Measurements from ENCODE around the gene PHKA1. TPM values are rescaled to one million over a fixed set of nuclear protein-coding genes. Genes with fewer than 3 reads are reported as not detected.

Gene PHKA1
- total and polyA plus RNA-seq, 2 donors from 2014 or later: 2.6 to 3.4 TPM

- DNase-seq: no peak
- no peak for TF ChIP-seq CTCF (IDR thresholded peaks at IDR 0.05; ENCODE audit: borderline replicate concordance, extremely low read depth, insufficient read depth)
- H3K27ac ChIP-seq (ENCODE audit: low read depth in 2 of 2, low read length in 2 of 2): no peak overlapping the region
- H3K4me3 ChIP-seq (ENCODE audit: low read length in 3 of 3): peak overlapping the region in 2 of 3 donors; percentile 51 to 76
- no peaks in the 10 kb centered on the region for H3K9me3 ChIP-seq (ENCODE audit: control insufficient read depth in 2 of 3, insufficient read depth in 1 of 3, low read length in 3 of 3)
- FAIRE-seq: no peak
- H3K36me3 ChIP-seq (ENCODE audit: control insufficient read depth in 2 of 3, insufficient read depth in 3 of 3, low read length in 3 of 3): no peaks in the 10 kb centered on the region
- H3K27me3 ChIP-seq (ENCODE audit: control insufficient read depth, insufficient read depth, low read length): no peaks in the 10 kb centered on the region
- no peak overlapping the region for H3K9ac ChIP-seq (ENCODE audit: low read length in 3 of 3)
- no peaks in the 10 kb centered on the region for H3K4me1 ChIP-seq (ENCODE audit: control insufficient read depth in 2 of 3, insufficient read depth in 2 of 3, low read depth in 1 of 3, low read length in 3 of 3)
- intact Hi-C loops (cut with DNase I): no loop called here
Measured at GRCh38 chrX:72713130-72713529, 976 bp downstream of the PHKA1 start.

GRCh38 chrX:72712094-72712755 lies 1.9 kb downstream of the PHKA1 start:
- intact Hi-C loops (cut with DNase I): no loop called here
- no peak for TF ChIP-seq CTCF (IDR thresholded peaks at IDR 0.05; ENCODE audit: borderline replicate concordance, extremely low read depth, insufficient read depth)
- Histone ChIP-seq H3K9ac (ENCODE audit: low read length in 3 of 3) (no peak overlapping the region), H3K27ac (ENCODE audit: low read depth in 2 of 2, low read length in 2 of 2) (no peak overlapping the region), H3K4me1 (ENCODE audit: control insufficient read depth in 2 of 3, insufficient read depth in 2 of 3, low read depth in 1 of 3, low read length in 3 of 3) (no peaks in the 10 kb centered on the region), H3K4me3 (ENCODE audit: low read length in 3 of 3) (no peak overlapping the region), H3K27me3 (ENCODE audit: control insufficient read depth, insufficient read depth, low read length) (no peaks in the 10 kb centered on the region), H3K9me3 (ENCODE audit: control insufficient read depth in 2 of 3, insufficient read depth in 1 of 3, low read length in 3 of 3) (no peaks in the 10 kb centered on the region), H3K36me3 (ENCODE audit: control insufficient read depth in 2 of 3, insufficient read depth in 3 of 3, low read length in 3 of 3) (no peaks in the 10 kb centered on the region)
- no peak for FAIRE-seq
- DNase-seq: peak in 1 of 5 donors; percentile 9

- FAIRE-seq: no peak
- H3K27ac ChIP-seq (ENCODE audit: low read depth in 2 of 2, low read length in 2 of 2): no peak overlapping the region
- TF ChIP-seq CTCF (IDR thresholded peaks at IDR 0.05; ENCODE audit: borderline replicate concordance, extremely low read depth, insufficient read depth): no peak
- H3K4me3 ChIP-seq (ENCODE audit: low read length in 3 of 3): no peak overlapping the region
- H3K36me3 ChIP-seq (ENCODE audit: control insufficient read depth in 2 of 3, insufficient read depth in 3 of 3, low read length in 3 of 3): no peaks in the 10 kb centered on the region
- no peaks in the 10 kb centered on the region for H3K27me3 ChIP-seq (ENCODE audit: control insufficient read depth, insufficient read depth, low read length)
- DNase-seq: no peak
- intact Hi-C loops (cut with DNase I): no loop called here
- no peaks in the 10 kb centered on the region for H3K4me1 ChIP-seq (ENCODE audit: control insufficient read depth in 2 of 3, insufficient read depth in 2 of 3, low read depth in 1 of 3, low read length in 3 of 3)
- no peaks in the 10 kb centered on the region for H3K9me3 ChIP-seq (ENCODE audit: control insufficient read depth in 2 of 3, insufficient read depth in 1 of 3, low read length in 3 of 3)
- no peak overlapping the region for H3K9ac ChIP-seq (ENCODE audit: low read length in 3 of 3)
Measured at GRCh38 chrX:72705814-72706213, 8.3 kb downstream of the PHKA1 start.

- intact Hi-C loops (cut with DNase I): no loop called here
- FAIRE-seq (no peak), DNase-seq (no peak)
- Histone ChIP-seq H3K27ac (ENCODE audit: low read depth in 2 of 2, low read length in 2 of 2) (no peak overlapping the region), H3K36me3 (ENCODE audit: control insufficient read depth in 2 of 3, insufficient read depth in 3 of 3, low read length in 3 of 3) (no peaks in the 10 kb centered on the region), H3K4me1 (ENCODE audit: control insufficient read depth in 2 of 3, insufficient read depth in 2 of 3, low read depth in 1 of 3, low read length in 3 of 3) (no peaks in the 10 kb centered on the region), H3K27me3 (ENCODE audit: control insufficient read depth, insufficient read depth, low read length) (no peaks in the 10 kb centered on the region), H3K9me3 (ENCODE audit: control insufficient read depth in 2 of 3, insufficient read depth in 1 of 3, low read length in 3 of 3) (no peaks in the 10 kb centered on the region), H3K9ac (ENCODE audit: low read length in 3 of 3) (no peak overlapping the region), H3K4me3 (ENCODE audit: low read length in 3 of 3) (no peak overlapping the region)
- TF ChIP-seq CTCF (IDR thresholded peaks at IDR 0.05; ENCODE audit: borderline replicate concordance, extremely low read depth, insufficient read depth): no peak
Measured at GRCh38 chrX:72705111-72705510, 9.0 kb downstream of the PHKA1 start.
